ENCODE results near the gene JARID2.

JARID2 gene

DNA sequence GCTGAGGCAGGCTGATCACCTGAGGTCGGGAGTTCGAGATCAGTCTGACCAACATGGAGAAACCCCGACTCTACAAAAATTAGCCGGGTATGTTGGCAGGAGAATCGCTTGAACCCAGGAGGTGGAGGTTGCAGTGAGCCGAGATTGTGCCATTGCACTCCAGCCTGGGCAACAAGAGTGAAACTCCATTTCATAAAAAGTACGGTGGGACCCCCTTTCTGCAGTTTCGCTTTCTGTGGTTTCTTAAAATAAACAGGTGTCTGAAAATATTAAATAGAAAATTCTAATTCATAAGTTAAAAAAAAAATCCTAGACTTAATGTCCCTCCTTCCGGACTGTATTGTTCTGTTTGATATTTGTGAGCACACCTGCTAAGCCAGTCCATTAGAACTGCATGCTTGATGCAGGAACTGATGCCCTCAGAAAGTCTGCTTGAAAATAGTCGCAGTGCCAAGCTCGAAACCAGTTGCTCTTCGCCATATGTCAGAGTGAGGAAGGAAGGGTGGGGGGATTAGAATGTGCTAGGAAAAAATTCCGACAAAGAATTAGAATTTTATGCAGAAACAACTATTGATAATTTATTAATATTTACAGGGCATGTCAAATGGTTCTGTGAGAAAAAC lies 85.9 kb downstream of the JARID2 start:
- Histone ChIP-seq H3K4me1 (ENCODE audit: insufficient read depth, poor library complexity, severe bottlenecking) (peaks cover 25% of the 10 kb centered on the region), H3K27ac (ENCODE audit: poor library complexity, severe bottlenecking) (no peak overlapping the region), H3K4me3 (ENCODE audit: severe bottlenecking) (no peak overlapping the region), H3K9me3 (ENCODE audit: severe bottlenecking) (no peaks in the 10 kb centered on the region), H3K27me3 (ENCODE audit: insufficient read depth, poor library complexity, severe bottlenecking) (no peaks in the 10 kb centered on the region), H3K36me3 (ENCODE audit: low read depth) (no peaks in the 10 kb centered on the region)
- no peak for ATAC-seq (ENCODE audit: low read depth)
- no peak for DNase-seq (ENCODE audit: low spot score)
- TF ChIP-seq CTCF (IDR thresholded peaks at IDR 0.05; ENCODE audit: poor library complexity, severe bottlenecking) = no peak

GRCh38 chr6:15332446-15332845 lies 86.6 kb downstream of the JARID2 start:
- no peak for TF ChIP-seq CTCF (IDR thresholded peaks at IDR 0.05; ENCODE audit: poor library complexity, severe bottlenecking)
- no peak for DNase-seq (ENCODE audit: low spot score)
- Histone ChIP-seq H3K36me3 (ENCODE audit: low read depth) (no peaks in the 10 kb centered on the region), H3K27ac (ENCODE audit: poor library complexity, severe bottlenecking) (no peak overlapping the region), H3K4me3 (ENCODE audit: severe bottlenecking) (no peak overlapping the region), H3K4me1 (ENCODE audit: insufficient read depth, poor library complexity, severe bottlenecking) (peaks cover 25% of the 10 kb centered on the region), H3K27me3 (ENCODE audit: insufficient read depth, poor library complexity, severe bottlenecking) (no peaks in the 10 kb centered on the region), H3K9me3 (ENCODE audit: severe bottlenecking) (no peaks in the 10 kb centered on the region)
- ATAC-seq (ENCODE audit: low read depth) = no peak

DNA sequence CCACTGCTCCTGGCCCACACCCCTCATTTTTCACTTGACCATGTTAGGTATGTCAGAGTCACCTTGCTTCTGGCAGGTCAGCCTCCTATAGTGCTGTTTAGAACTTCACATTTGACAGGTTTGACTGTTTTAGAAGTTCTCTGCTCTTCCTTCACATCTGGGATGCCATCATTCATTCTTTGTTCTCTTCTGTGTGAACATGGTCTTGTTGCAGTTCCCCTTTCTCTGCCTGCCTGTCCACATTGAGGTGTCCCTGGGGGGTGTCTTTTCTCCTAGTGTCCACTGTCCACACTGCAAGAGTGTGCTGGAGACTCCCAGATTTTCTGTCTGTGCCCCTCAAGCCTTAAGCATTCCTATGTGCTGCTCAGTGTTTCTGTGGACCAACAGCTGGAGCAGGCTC lies 89.5 kb downstream of the JARID2 start:
- H3K9me3 ChIP-seq (ENCODE audit: severe bottlenecking) = no peaks in the 10 kb centered on the region
- no peak for DNase-seq (ENCODE audit: low spot score)
- no peak overlapping the region for H3K4me3 ChIP-seq (ENCODE audit: severe bottlenecking)
- no peaks in the 10 kb centered on the region for H3K27me3 ChIP-seq (ENCODE audit: insufficient read depth, poor library complexity, severe bottlenecking)
- H3K27ac ChIP-seq (ENCODE audit: poor library complexity, severe bottlenecking) = no peak overlapping the region
- ATAC-seq (ENCODE audit: low read depth) = no peak
- no peaks in the 10 kb centered on the region for H3K36me3 ChIP-seq (ENCODE audit: low read depth)
- TF ChIP-seq CTCF (IDR thresholded peaks at IDR 0.05; ENCODE audit: poor library complexity, severe bottlenecking) = no peak
- peaks cover 12% of the 10 kb centered on the region for H3K4me1 ChIP-seq (ENCODE audit: insufficient read depth, poor library complexity, severe bottlenecking)

- ATAC-seq (ENCODE audit: low read depth) (no peak), DNase-seq (ENCODE audit: low spot score) (no peak)
- Histone ChIP-seq H3K9me3 (ENCODE audit: severe bottlenecking) (no peaks in the 10 kb centered on the region), H3K27ac (ENCODE audit: poor library complexity, severe bottlenecking) (no peak overlapping the region), H3K4me3 (ENCODE audit: severe bottlenecking) (no peak overlapping the region), H3K4me1 (ENCODE audit: insufficient read depth, poor library complexity, severe bottlenecking) (peaks cover 12% of the 10 kb centered on the region), H3K36me3 (ENCODE audit: low read depth) (no peaks in the 10 kb centered on the region), H3K27me3 (ENCODE audit: insufficient read depth, poor library complexity, severe bottlenecking) (no peaks in the 10 kb centered on the region)
- no peak for TF ChIP-seq CTCF (IDR thresholded peaks at IDR 0.05; ENCODE audit: poor library complexity, severe bottlenecking)
Measured at GRCh38 chr6:15335916-15336315, 90.0 kb downstream of the JARID2 start.

DNA sequence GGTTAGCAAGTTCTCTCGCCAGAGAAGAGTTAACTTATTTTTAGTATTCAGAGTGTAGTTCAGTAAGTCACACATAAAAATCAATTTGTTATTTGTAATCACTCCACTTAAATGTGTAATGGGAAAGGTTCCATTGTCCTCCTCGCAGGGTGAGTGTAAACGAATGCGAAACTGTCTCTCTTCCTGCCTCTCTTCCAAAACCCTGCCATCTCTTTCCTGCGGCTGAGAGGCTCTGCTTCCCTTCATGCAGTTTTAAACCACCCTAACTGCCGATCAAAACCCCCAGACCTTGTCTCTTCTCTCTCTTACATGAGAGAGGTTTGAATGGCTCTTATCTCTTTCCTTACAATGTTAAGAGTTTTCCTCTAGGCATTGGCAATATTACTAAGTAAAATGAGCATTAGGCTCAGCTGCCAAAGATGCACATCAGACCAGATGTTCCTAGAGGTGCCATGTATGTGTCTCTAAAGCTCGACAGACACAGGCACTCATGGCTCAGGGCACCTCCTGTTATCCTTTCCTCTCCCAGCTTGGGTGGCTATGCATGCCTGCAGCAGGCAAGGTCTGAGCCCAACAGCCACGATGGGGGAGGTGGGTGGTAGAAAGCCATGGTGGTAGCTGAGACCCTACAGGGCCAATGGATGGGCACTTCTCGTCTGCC lies 91.2 kb downstream of the JARID2 start:
- DNase-seq (ENCODE audit: low spot score) (no peak), ATAC-seq (ENCODE audit: low read depth) (no peak; the same call in 2 of the 3 replicates)
- Histone ChIP-seq H3K4me3 (ENCODE audit: severe bottlenecking) (no peak overlapping the region), H3K4me1 (ENCODE audit: insufficient read depth, poor library complexity, severe bottlenecking) (peaks cover 14% of the 10 kb centered on the region), H3K36me3 (ENCODE audit: low read depth) (no peaks in the 10 kb centered on the region), H3K27ac (ENCODE audit: poor library complexity, severe bottlenecking) (no peak overlapping the region), H3K27me3 (ENCODE audit: insufficient read depth, poor library complexity, severe bottlenecking) (no peaks in the 10 kb centered on the region), H3K9me3 (ENCODE audit: severe bottlenecking) (no peaks in the 10 kb centered on the region)
- no peak for TF ChIP-seq CTCF (IDR thresholded peaks at IDR 0.05; ENCODE audit: poor library complexity, severe bottlenecking)
